IMR-90 (cell line): ENCODE data around the gene NEK11.

Experiments used
- BHLHE40 ChIP-seq: fragments of 150-350 bp; IDR thresholded peaks from 2 replicates; pipeline ENCODE4 v1.6.1; 2016; ENCODE audit warnings: mild to moderate bottlenecking, low read depth, low read length
- MXI1 ChIP-seq: IDR thresholded peaks from 2 replicates; pipeline ENCODE4 v1.6.1; 2012; ENCODE audit warnings: low read depth, mild to moderate bottlenecking, low read length, moderate library complexity, borderline replicate concordance
- POLR2A ChIP-seq: IDR thresholded peaks from 2 replicates; pipeline ENCODE4 v1.6.1; 2012; ENCODE audit warnings: mild to moderate bottlenecking, low read depth, low read length
- RAD21 ChIP-seq: IDR thresholded peaks from 2 replicates; pipeline ENCODE4 v1.6.1; 2012; ENCODE audit warnings: low read length, improper control_type of control experiment
- RCOR1 ChIP-seq: IDR thresholded peaks from 2 replicates; pipeline ENCODE4 v1.6.1; 2012; ENCODE audit warnings: mild to moderate bottlenecking, low read length, improper control_type of control experiment; ENCODE audit not compliant: insufficient replicate concordance
- USF2 ChIP-seq: fragments of 150-350 bp; IDR thresholded peaks from 2 replicates; pipeline ENCODE4 v1.6.1; 2017; ENCODE audit warnings: mild to moderate bottlenecking, antibody characterized with exemption, low read length, low read depth
- TF ChIP-seq, protein P1 (sequence below): conservative IDR thresholded peaks from 2 replicates; pipeline ENCODE4 v1.5.1; 2012; ENCODE audit warnings: mild to moderate bottlenecking, low read depth, low read length, improper control_type of control experiment

DNA sequence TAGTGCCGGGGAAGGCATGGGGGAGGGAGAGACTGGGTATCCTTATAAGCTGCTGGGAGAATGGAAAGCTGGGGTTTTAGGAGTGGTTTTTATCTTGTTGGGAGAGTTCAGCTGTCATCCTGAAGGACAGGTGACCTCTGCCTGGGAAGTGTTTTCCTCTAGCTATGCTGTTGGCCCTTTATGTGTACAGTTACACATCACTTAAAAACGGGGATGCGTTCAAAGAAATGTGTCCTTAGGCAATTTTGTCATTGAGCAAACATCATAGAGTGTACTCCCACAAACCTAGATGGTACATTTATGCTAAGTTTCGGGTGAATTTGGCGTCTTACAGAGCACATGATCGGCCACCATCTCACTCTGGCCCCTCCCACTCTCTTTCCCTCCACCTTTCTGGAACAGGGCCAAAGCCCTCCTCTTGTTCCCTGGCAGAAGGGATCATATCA is 190.6 kb downstream of the NEK11 start:
- TF ChIP-seq, protein P1, sequence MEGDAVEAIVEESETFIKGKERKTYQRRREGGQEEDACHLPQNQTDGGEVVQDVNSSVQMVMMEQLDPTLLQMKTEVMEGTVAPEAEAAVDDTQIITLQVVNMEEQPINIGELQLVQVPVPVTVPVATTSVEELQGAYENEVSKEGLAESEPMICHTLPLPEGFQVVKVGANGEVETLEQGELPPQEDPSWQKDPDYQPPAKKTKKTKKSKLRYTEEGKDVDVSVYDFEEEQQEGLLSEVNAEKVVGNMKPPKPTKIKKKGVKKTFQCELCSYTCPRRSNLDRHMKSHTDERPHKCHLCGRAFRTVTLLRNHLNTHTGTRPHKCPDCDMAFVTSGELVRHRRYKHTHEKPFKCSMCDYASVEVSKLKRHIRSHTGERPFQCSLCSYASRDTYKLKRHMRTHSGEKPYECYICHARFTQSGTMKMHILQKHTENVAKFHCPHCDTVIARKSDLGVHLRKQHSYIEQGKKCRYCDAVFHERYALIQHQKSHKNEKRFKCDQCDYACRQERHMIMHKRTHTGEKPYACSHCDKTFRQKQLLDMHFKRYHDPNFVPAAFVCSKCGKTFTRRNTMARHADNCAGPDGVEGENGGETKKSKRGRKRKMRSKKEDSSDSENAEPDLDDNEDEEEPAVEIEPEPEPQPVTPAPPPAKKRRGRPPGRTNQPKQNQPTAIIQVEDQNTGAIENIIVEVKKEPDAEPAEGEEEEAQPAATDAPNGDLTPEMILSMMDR = no peak
- TF ChIP-seq POLR2A = no peak
- no peak for TF ChIP-seq RCOR1
- no peak for TF ChIP-seq BHLHE40
- no peak for TF ChIP-seq RAD21
- TF ChIP-seq USF2 = no peak
- no peak for TF ChIP-seq MXI1
